Activated naive CD4-positive, alpha-beta T cell treated with anti-CD3 and anti-CD28 coated beads for 36 hours (primary cell): Measurements from ENCODE around the gene SGSH. TPM values are rescaled to one million over a fixed set of nuclear protein-coding genes. Genes with fewer than 3 reads are reported as not detected.

ENCODE experiments used
- CTCF ChIA-PET: fragments of 350-600 bp; sonication (Branson Sonifier 250); formaldehyde crosslinking; loops from one replicate; lab custom pipeline; 2021; ENCODE audit warnings: antibody characterized with exemption; lab: Charles Lee
- DNase-seq: peaks from one replicate; pipeline ENCODE4 v3.0.0-alpha.2; 2020
- H3K27ac Mint-ChIP-seq: one replicate; pipeline ENCODE4 v1.8.0; 2021; ENCODE audit warnings: mild to moderate bottlenecking, mixed read lengths
- H3K27me3 Mint-ChIP-seq: one replicate; pipeline ENCODE4 v1.8.0; 2021; ENCODE audit warnings: low read depth, mixed read lengths
- H3K36me3 Mint-ChIP-seq: one replicate; pipeline ENCODE4 v1.8.0; 2021; ENCODE audit warnings: low read depth, mixed read lengths
- H3K4me1 Mint-ChIP-seq: one replicate; pipeline ENCODE4 v1.8.0; 2021; ENCODE audit warnings: low read depth, mixed read lengths
- H3K4me3 Mint-ChIP-seq: one replicate; pipeline ENCODE4 v1.8.0; 2021; ENCODE audit warnings: mild to moderate bottlenecking, moderate library complexity, mixed read lengths
- H3K9me3 Mint-ChIP-seq: one replicate; pipeline ENCODE4 v1.8.0; 2021; ENCODE audit warnings: mixed read lengths
- intact Hi-C: fragments of 100-400 bp; cut with micrococcal nuclease; formaldehyde crosslinking; loops from one replicate; pipeline ENCODE4 v1.15.1; 2023
- total RNA-seq, 2 experiments: library from RNA; stranded (reverse); gene quantifications; one replicate each; pipeline ENCODE4 v1.2.3, GENCODE V29; 2021

Gene SGSH
- total RNA-seq, 2 experiments from 2014 or later, result 30.3 to 32.1 TPM

- H3K27me3 Mint-ChIP-seq, result no peaks in the 10 kb centered on the region
- intact Hi-C loops, result no loop called here
- no peak overlapping the region for H3K27ac Mint-ChIP-seq
- no peaks in the 10 kb centered on the region for H3K4me1 Mint-ChIP-seq
- CTCF ChIA-PET, result interaction anchor here (0.8 to 1.4 kb wide), 2 partner anchors 15 to 136 kb away, joined by 3 to 4 read pairs; partner anchors contain the start of gene GAA
- no peak for DNase-seq
- H3K9me3 Mint-ChIP-seq, result peaks cover 11% of the 10 kb centered on the region
- H3K36me3 Mint-ChIP-seq, result peaks cover 23% of the 10 kb centered on the region
- no peak overlapping the region for H3K4me3 Mint-ChIP-seq
Observed at GRCh38 chr17:80237386-80237785, 17.3 kb upstream of the SGSH start.

- peaks cover 12% of the 10 kb centered on the region for H3K9me3 Mint-ChIP-seq
- peaks cover 27% of the 10 kb centered on the region for H3K36me3 Mint-ChIP-seq
- DNase-seq, result no peak
- no peak overlapping the region for H3K27ac Mint-ChIP-seq
- no peaks in the 10 kb centered on the region for H3K4me1 Mint-ChIP-seq
- CTCF ChIA-PET, result no interaction called here
- no peak overlapping the region for H3K4me3 Mint-ChIP-seq
- intact Hi-C loops, result no loop called here
- H3K27me3 Mint-ChIP-seq, result no peaks in the 10 kb centered on the region
Observed at GRCh38 chr17:80236911-80237310, 16.8 kb upstream of the SGSH start.

- H3K4me3 Mint-ChIP-seq, result no peak overlapping the region
- H3K27ac Mint-ChIP-seq, result no peak overlapping the region
- CTCF ChIA-PET, result no interaction called here
- intact Hi-C loops, result no loop called here
- H3K27me3 Mint-ChIP-seq, result no peaks in the 10 kb centered on the region
- H3K4me1 Mint-ChIP-seq, result no peaks in the 10 kb centered on the region
- no peak for DNase-seq
- H3K36me3 Mint-ChIP-seq, result peaks cover 35% of the 10 kb centered on the region
- peaks cover 17% of the 10 kb centered on the region for H3K9me3 Mint-ChIP-seq
Observed at GRCh38 chr17:80233202-80233601, 13.1 kb upstream of the SGSH start.

- no peak for DNase-seq
- no peak overlapping the region for H3K4me3 Mint-ChIP-seq
- H3K27ac Mint-ChIP-seq, result no peak overlapping the region
- H3K36me3 Mint-ChIP-seq, result peaks cover 35% of the 10 kb centered on the region
- H3K4me1 Mint-ChIP-seq, result no peaks in the 10 kb centered on the region
- CTCF ChIA-PET, result no interaction called here
- intact Hi-C loops, result no loop called here
- H3K9me3 Mint-ChIP-seq, result peaks cover 17% of the 10 kb centered on the region
- H3K27me3 Mint-ChIP-seq, result no peaks in the 10 kb centered on the region
Observed at GRCh38 chr17:80232438-80232837, 12.3 kb upstream of the SGSH start.

GRCh38 chr17:80229011-80229410 is 8.9 kb upstream of the SGSH start:
- Mint-ChIP-seq H3K4me1 (peaks cover 2% of the 10 kb centered on the region), H3K36me3 (peaks cover 29% of the 10 kb centered on the region)
- CTCF ChIA-PET, result interaction anchor here (0.6 to 1.0 kb wide), 4 partner anchors 32 to 441 kb away, joined by 3 to 4 read pairs (median 3); no protein-coding TSS in a partner anchor

GRCh38 chr17:80228477-80228876 is 8.3 kb upstream of the SGSH start:
- no peak overlapping the region for H3K27ac Mint-ChIP-seq
- DNase-seq, result no peak
- H3K36me3 Mint-ChIP-seq, result peaks cover 24% of the 10 kb centered on the region
- no peak overlapping the region for H3K4me3 Mint-ChIP-seq
- peaks cover 13% of the 10 kb centered on the region for H3K9me3 Mint-ChIP-seq
- CTCF ChIA-PET, result interaction anchor here (0.6 to 1.0 kb wide), 3 partner anchors 32 to 80 kb away, joined by 3 to 4 read pairs (median 3); no protein-coding TSS in a partner anchor
- H3K4me1 Mint-ChIP-seq, result peaks cover 3% of the 10 kb centered on the region
- H3K27me3 Mint-ChIP-seq, result no peaks in the 10 kb centered on the region
- intact Hi-C loops, result no loop called here

More at GRCh38 chr17:80229011-80229410, 8.9 kb upstream of the SGSH start:
- Mint-ChIP-seq H3K9me3 (peaks cover 13% of the 10 kb centered on the region), H3K27ac (no peak overlapping the region), H3K27me3 (no peaks in the 10 kb centered on the region), H3K4me3 (no peak overlapping the region)
- intact Hi-C loops, result no loop called here
- no peak for DNase-seq

- Mint-ChIP-seq H3K36me3 (peaks cover 19% of the 10 kb centered on the region), H3K27ac (no peak overlapping the region), H3K27me3 (no peaks in the 10 kb centered on the region), H3K4me3 (no peak overlapping the region), H3K4me1 (peaks cover 3% of the 10 kb centered on the region), H3K9me3 (peaks cover 8% of the 10 kb centered on the region)
- intact Hi-C loops, result no loop called here
- no peak for DNase-seq
- CTCF ChIA-PET, result no interaction called here
Observed at GRCh38 chr17:80227666-80228065, 7.5 kb upstream of the SGSH start.

GRCh38 chr17:80227156-80227555 is 7.0 kb upstream of the SGSH start:
- no peak overlapping the region for H3K27ac Mint-ChIP-seq
- peaks cover 14% of the 10 kb centered on the region for H3K36me3 Mint-ChIP-seq
- intact Hi-C loops, result no loop called here
- no peak for DNase-seq
- H3K9me3 Mint-ChIP-seq, result peaks cover 5% of the 10 kb centered on the region
- no peaks in the 10 kb centered on the region for H3K27me3 Mint-ChIP-seq
- H3K4me1 Mint-ChIP-seq, result peaks cover 3% of the 10 kb centered on the region
- CTCF ChIA-PET, result interaction anchor here (0.9 kb wide), 1 partner anchor 165 kb away, joined by 3 read pairs; no protein-coding TSS in a partner anchor
- H3K4me3 Mint-ChIP-seq, result no peak overlapping the region

- no peaks in the 10 kb centered on the region for H3K9me3 Mint-ChIP-seq
- H3K27ac Mint-ChIP-seq, result no peak overlapping the region
- CTCF ChIA-PET, result no interaction called here
- peaks cover 3% of the 10 kb centered on the region for H3K4me1 Mint-ChIP-seq
- H3K27me3 Mint-ChIP-seq, result no peaks in the 10 kb centered on the region
- H3K36me3 Mint-ChIP-seq, result peaks cover 1% of the 10 kb centered on the region
- no peak for DNase-seq
- intact Hi-C loops, result no loop called here
- H3K4me3 Mint-ChIP-seq, result no peak overlapping the region
Observed at GRCh38 chr17:80225230-80225629, 5.1 kb upstream of the SGSH start.

- H3K27ac Mint-ChIP-seq, result no peak overlapping the region
- no peak for DNase-seq
- peaks cover 3% of the 10 kb centered on the region for H3K4me1 Mint-ChIP-seq
- no peaks in the 10 kb centered on the region for H3K27me3 Mint-ChIP-seq
- CTCF ChIA-PET, result no interaction called here
- H3K9me3 Mint-ChIP-seq, result no peaks in the 10 kb centered on the region
- peaks cover 2% of the 10 kb centered on the region for H3K36me3 Mint-ChIP-seq
- intact Hi-C loops, result no loop called here
- no peak overlapping the region for H3K4me3 Mint-ChIP-seq
Observed at GRCh38 chr17:80224683-80225082, 4.5 kb upstream of the SGSH start.

- H3K4me1 Mint-ChIP-seq, result peaks cover 6% of the 10 kb centered on the region
- no peak overlapping the region for H3K4me3 Mint-ChIP-seq
- H3K27me3 Mint-ChIP-seq, result no peaks in the 10 kb centered on the region
- H3K9me3 Mint-ChIP-seq, result no peaks in the 10 kb centered on the region
- DNase-seq, result no peak
- CTCF ChIA-PET, result no interaction called here
- intact Hi-C loops, result no loop called here
- H3K36me3 Mint-ChIP-seq, result peaks cover 4% of the 10 kb centered on the region
- H3K27ac Mint-ChIP-seq, result no peak overlapping the region
Observed at GRCh38 chr17:80223838-80224497, 3.8 kb upstream of the SGSH start.

GRCh38 chr17:80223142-80223815 is 3.1 kb upstream of the SGSH start:
- Mint-ChIP-seq H3K4me3 (no peak overlapping the region), H3K4me1 (peaks cover 13% of the 10 kb centered on the region), H3K9me3 (no peaks in the 10 kb centered on the region), H3K36me3 (peaks cover 4% of the 10 kb centered on the region), H3K27ac (no peak overlapping the region), H3K27me3 (no peaks in the 10 kb centered on the region)
- DNase-seq, result no peak
- intact Hi-C loops, result no loop called here
- CTCF ChIA-PET, result no interaction called here
